Measurements from ENCODE around the gene TMEM107.

Gene TMEM107

GRCh38 chr17:8210761-8211458 is 34.7 kb upstream of the TMEM107 start:
- H3K9ac ChIP-seq (ENCODE audit: low read depth, low read length), result peak overlapping the region; percentile 97
- peak overlapping the region; percentile 98 for H3K4me3 ChIP-seq (ENCODE audit: low read depth, low read length)
- peak overlapping the region; percentile 99 for H3K27ac ChIP-seq (ENCODE audit: low read depth, low read length)
- no peaks in the 10 kb centered on the region for H3K27me3 ChIP-seq (ENCODE audit: control insufficient read depth, insufficient read depth, low read length)
- H3K4me1 ChIP-seq (ENCODE audit: control insufficient read depth, insufficient read depth, low read length), result peaks cover 4% of the 10 kb centered on the region; the same call in 1 of the 2 replicates
- peaks cover 24% of the 10 kb centered on the region for H3K36me3 ChIP-seq (ENCODE audit: control insufficient read depth, insufficient read depth, low read length)
- H3K9me3 ChIP-seq (ENCODE audit: control insufficient read depth, insufficient read depth, low read length), result no peaks in the 10 kb centered on the region

- Histone ChIP-seq H3K4me3 (ENCODE audit: low read depth, low read length) (peak within 1 kb of the TSS; percentile 98), H3K9ac (ENCODE audit: low read depth, low read length) (peak within 1 kb of the TSS; percentile 97), H3K27me3 (ENCODE audit: control insufficient read depth, insufficient read depth, low read length) (no peaks in the 10 kb centered on the region), H3K36me3 (ENCODE audit: control insufficient read depth, insufficient read depth, low read length) (peaks cover 32% of the 10 kb centered on the region), H3K9me3 (ENCODE audit: control insufficient read depth, insufficient read depth, low read length) (no peaks in the 10 kb centered on the region), H3K27ac (ENCODE audit: low read depth, low read length) (peak within 1 kb of the TSS; percentile 99), H3K4me1 (ENCODE audit: control insufficient read depth, insufficient read depth, low read length) (peaks cover 4% of the 10 kb centered on the region; the same call in 1 of the 2 replicates)
Observed at GRCh38 chr17:8209907-8210760, 34.0 kb upstream of the TMEM107 start, which contains the start of gene AURKB. TSS of gene AURKB (minus strand) at chr17:8210575. CDS start at chr17:8210224, 351 bp downstream.

DNA sequence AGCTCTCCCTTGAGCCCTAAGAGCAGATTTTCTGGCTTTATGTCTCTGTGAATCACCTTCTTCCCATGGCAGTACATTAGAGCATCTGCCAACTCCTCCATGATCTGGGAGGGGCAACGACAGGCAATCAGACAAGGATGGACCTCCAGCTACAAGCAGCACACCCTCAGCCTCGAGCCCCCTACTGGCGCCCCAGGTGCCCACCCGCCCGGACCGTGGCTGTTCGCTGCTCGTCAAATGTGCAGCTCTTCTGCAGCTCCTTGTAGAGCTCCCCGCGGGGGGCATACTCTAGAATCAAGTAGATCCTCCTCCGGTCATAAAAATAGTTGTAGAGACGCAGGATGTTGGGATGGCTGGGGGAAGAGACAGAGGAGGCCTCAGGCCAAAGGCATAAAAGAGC is 30.4 kb upstream of the TMEM107 start:
- peaks cover 51% of the 10 kb centered on the region for H3K36me3 ChIP-seq (ENCODE audit: control insufficient read depth, insufficient read depth, low read length)
- peaks cover 4% of the 10 kb centered on the region; the same call in 1 of the 2 replicates for H3K4me1 ChIP-seq (ENCODE audit: control insufficient read depth, insufficient read depth, low read length)
- H3K4me3 ChIP-seq (ENCODE audit: low read depth, low read length), result no peak overlapping the region
- no peak overlapping the region for H3K27ac ChIP-seq (ENCODE audit: low read depth, low read length)
- H3K9ac ChIP-seq (ENCODE audit: low read depth, low read length), result no peak overlapping the region
- H3K27me3 ChIP-seq (ENCODE audit: control insufficient read depth, insufficient read depth, low read length), result no peaks in the 10 kb centered on the region
- H3K9me3 ChIP-seq (ENCODE audit: control insufficient read depth, insufficient read depth, low read length), result no peaks in the 10 kb centered on the region

DNA sequence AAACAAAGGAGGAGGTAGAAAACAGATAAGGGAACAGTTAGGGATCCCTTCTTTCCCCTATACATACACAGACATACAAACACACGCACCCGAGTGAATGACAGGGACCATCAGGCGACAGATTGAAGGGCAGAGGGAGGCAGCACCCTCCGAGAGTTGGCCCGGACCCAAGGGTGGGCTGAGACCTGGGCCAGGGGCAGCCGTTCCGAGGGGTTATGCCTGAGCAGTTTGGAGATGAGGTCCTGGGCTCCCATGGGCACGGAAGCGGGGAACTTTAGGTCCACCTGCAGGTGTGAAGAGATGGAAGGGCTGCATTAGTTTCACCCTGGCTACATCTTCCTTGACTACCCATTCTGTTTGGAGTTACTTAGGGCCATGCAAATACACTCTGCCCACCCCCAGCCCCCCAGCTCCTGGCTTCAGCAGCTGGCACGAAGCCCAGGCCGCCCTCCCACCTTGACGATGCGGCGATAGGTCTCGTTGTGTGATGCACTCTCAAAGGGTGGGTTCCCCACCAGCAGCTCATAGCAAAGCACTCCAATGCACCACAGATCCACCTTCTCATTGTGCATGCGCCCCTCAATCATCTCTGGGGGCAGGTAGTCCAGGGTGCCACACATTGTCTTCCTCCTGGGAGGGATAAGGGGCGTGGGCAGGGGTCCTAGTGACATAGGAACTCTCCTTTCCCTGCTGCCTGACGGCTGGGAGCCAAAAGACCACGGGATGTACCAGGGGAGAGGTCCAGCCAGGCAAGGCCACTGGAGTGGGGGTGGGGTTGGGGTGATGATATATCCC is 28.8 kb upstream of the TMEM107 start:
- Histone ChIP-seq H3K9ac (ENCODE audit: low read depth, low read length) (no peak overlapping the region), H3K27me3 (ENCODE audit: control insufficient read depth, insufficient read depth, low read length) (no peaks in the 10 kb centered on the region), H3K36me3 (ENCODE audit: control insufficient read depth, insufficient read depth, low read length) (peaks cover 51% of the 10 kb centered on the region), H3K9me3 (ENCODE audit: control insufficient read depth, insufficient read depth, low read length) (no peaks in the 10 kb centered on the region), H3K27ac (ENCODE audit: low read depth, low read length) (no peak overlapping the region), H3K4me1 (ENCODE audit: control insufficient read depth, insufficient read depth, low read length) (peaks cover 4% of the 10 kb centered on the region; the same call in 1 of the 2 replicates), H3K4me3 (ENCODE audit: low read depth, low read length) (no peak overlapping the region)

DNA sequence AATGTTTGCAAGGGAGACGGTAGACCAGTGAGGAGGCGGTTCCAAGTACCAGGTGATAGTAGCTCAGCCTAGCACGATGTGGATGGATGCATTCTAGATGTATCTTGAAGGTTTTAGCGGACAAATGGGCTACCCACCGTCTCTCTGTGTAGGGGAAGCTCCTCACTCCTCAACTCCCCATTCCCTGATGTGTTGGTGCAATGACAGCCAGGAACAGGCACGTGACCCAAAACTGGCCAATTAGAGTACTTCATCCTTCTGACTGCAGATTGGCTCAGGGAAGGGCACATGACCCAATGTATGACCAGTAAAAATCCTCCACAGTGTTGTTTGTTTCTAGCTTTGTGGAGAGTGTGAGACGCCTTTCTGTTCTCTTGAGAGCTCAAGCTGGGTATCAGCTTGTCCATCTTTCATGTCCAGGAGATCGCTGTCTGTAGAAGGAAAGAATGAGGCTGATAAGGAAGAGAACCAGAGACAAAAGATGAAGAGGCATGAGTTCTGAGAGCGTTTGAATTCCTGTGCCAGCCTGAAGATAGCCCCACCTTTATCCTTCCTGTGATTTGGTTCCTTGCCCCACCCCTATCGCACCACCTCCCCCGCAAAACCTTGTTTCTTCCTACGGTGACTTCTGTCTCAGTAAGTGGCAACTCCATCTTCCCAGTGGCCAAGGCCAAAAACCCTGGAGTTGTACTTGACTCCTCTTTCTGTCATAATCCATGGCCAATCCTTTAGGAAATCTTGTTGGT is 16.1 kb upstream of the TMEM107 start:
- H3K27ac ChIP-seq (ENCODE audit: low read depth, low read length), result peak overlapping the region; percentile 82
- peaks cover 13% of the 10 kb centered on the region for H3K27me3 ChIP-seq (ENCODE audit: control insufficient read depth, insufficient read depth, low read length)
- no peaks in the 10 kb centered on the region for H3K9me3 ChIP-seq (ENCODE audit: control insufficient read depth, insufficient read depth, low read length)
- peaks cover 8% of the 10 kb centered on the region for H3K4me1 ChIP-seq (ENCODE audit: control insufficient read depth, insufficient read depth, low read length)
- 0 out of 2 replicates have a peak overlapping the region, but pooled peaks have one; percentile 27 for H3K9ac ChIP-seq (ENCODE audit: low read depth, low read length)
- no peaks in the 10 kb centered on the region for H3K36me3 ChIP-seq (ENCODE audit: control insufficient read depth, insufficient read depth, low read length)
- H3K4me3 ChIP-seq (ENCODE audit: low read depth, low read length), result peak overlapping the region; percentile 65

DNA sequence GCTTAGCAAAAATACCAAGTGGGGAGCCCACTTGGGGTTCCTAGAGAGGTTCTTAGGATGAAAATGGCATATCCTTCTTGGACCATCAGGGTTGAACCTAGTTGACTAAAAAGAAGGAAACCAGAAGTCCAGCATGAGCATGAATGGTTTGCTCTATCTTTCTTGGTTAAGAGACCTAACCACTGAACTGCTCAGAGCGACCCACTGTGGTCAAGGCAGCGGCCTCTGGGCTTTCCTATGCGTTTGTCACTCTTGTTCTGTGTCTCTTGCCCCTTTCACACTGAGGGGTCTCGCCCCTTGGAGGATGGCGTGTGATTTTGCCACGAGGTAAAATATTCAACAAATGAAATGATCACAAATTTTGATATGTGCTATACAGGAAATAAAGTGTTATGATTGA is 14.3 kb upstream of the TMEM107 start:
- H3K27ac ChIP-seq (ENCODE audit: low read depth, low read length), result peak overlapping the region; percentile 48
- H3K4me1 ChIP-seq (ENCODE audit: control insufficient read depth, insufficient read depth, low read length), result peaks cover 8% of the 10 kb centered on the region
- H3K27me3 ChIP-seq (ENCODE audit: control insufficient read depth, insufficient read depth, low read length), result peaks cover 13% of the 10 kb centered on the region
- peak overlapping the region; percentile 78 for H3K4me3 ChIP-seq (ENCODE audit: low read depth, low read length)
- no peaks in the 10 kb centered on the region for H3K9me3 ChIP-seq (ENCODE audit: control insufficient read depth, insufficient read depth, low read length)
- H3K36me3 ChIP-seq (ENCODE audit: control insufficient read depth, insufficient read depth, low read length), result no peaks in the 10 kb centered on the region
- no peak overlapping the region for H3K9ac ChIP-seq (ENCODE audit: low read depth, low read length)

- Histone ChIP-seq H3K27ac (ENCODE audit: low read depth, low read length) (peak within 1 kb of the TSS; percentile 52), H3K9me3 (ENCODE audit: control insufficient read depth, insufficient read depth, low read length) (no peaks in the 10 kb centered on the region), H3K9ac (ENCODE audit: low read depth, low read length) (no peak within 1 kb of the TSS), H3K36me3 (ENCODE audit: control insufficient read depth, insufficient read depth, low read length) (no peaks in the 10 kb centered on the region), H3K27me3 (ENCODE audit: control insufficient read depth, insufficient read depth, low read length) (peaks cover 13% of the 10 kb centered on the region), H3K4me3 (ENCODE audit: low read depth, low read length) (peak within 1 kb of the TSS; percentile 78), H3K4me1 (ENCODE audit: control insufficient read depth, insufficient read depth, low read length) (peaks cover 8% of the 10 kb centered on the region)
Observed at GRCh38 chr17:8189711-8190477, 13.7 kb upstream of the TMEM107 start, which contains the start of gene BORCS6. TSS of gene BORCS6 (minus strand) at chr17:8190180. CDS start at chr17:8190140, 40 bp downstream.

GRCh38 chr17:8189041-8189710 is 13.0 kb upstream of the TMEM107 start:
- no peaks in the 10 kb centered on the region for H3K36me3 ChIP-seq (ENCODE audit: control insufficient read depth, insufficient read depth, low read length)
- H3K27ac ChIP-seq (ENCODE audit: low read depth, low read length), result no peak overlapping the region

DNA sequence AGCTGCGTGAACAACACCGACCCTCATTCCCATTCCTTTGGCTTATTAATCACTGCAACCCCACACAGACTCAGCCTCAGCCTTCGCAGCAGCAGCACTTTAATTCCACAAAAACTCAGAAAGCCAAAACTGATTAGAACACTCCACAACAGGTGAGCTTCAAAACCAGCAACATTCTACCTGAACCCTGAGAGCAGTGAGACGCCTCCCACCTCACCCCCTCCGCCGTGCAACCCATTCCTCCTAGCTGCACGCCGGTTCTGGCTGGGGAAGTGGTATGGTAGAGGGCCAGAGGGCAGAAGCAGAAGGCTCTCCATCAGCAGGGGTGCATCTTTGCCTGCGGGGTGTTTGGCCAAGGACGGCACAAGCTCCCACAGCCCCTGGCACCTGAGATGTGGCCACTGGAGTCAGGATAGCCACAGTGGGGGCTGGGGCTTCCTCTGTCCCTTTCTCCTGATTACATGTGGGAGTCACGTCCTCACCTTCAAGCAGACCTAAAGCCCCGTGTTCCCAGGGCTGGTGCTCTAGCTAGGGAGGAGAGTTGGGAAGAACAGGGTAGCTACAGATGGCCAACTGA is 12.2 kb upstream of the TMEM107 start:
- H3K9me3 ChIP-seq (ENCODE audit: control insufficient read depth, insufficient read depth, low read length), result no peaks in the 10 kb centered on the region
- H3K27me3 ChIP-seq (ENCODE audit: control insufficient read depth, insufficient read depth, low read length), result peaks cover 13% of the 10 kb centered on the region
- peaks cover 8% of the 10 kb centered on the region for H3K4me1 ChIP-seq (ENCODE audit: control insufficient read depth, insufficient read depth, low read length)
- H3K4me3 ChIP-seq (ENCODE audit: low read depth, low read length), result peak overlapping the region; percentile 78
- no peak overlapping the region for H3K9ac ChIP-seq (ENCODE audit: low read depth, low read length)
- no peaks in the 10 kb centered on the region for H3K36me3 ChIP-seq (ENCODE audit: control insufficient read depth, insufficient read depth, low read length)
- no peak overlapping the region for H3K27ac ChIP-seq (ENCODE audit: low read depth, low read length)

More at GRCh38 chr17:8189041-8189710, 13.0 kb upstream of the TMEM107 start:
- Histone ChIP-seq H3K9ac (ENCODE audit: low read depth, low read length) (no peak overlapping the region), H3K4me3 (ENCODE audit: low read depth, low read length) (peak overlapping the region; percentile 78), H3K9me3 (ENCODE audit: control insufficient read depth, insufficient read depth, low read length) (no peaks in the 10 kb centered on the region), H3K27me3 (ENCODE audit: control insufficient read depth, insufficient read depth, low read length) (peaks cover 13% of the 10 kb centered on the region), H3K4me1 (ENCODE audit: control insufficient read depth, insufficient read depth, low read length) (peaks cover 8% of the 10 kb centered on the region)

Data from HUES48 (cell line).